ENCODE measurements around the gene CTBP2. TPM values are rescaled to one million over a fixed set of nuclear protein-coding genes. Genes with fewer than 3 reads are reported as not detected.

Gene CTBP2
- total RNA-seq, 1 donor from 2014 or later: 94.5 TPM

- DNase-seq (ENCODE audit: low spot score): no peak
Observed at GRCh38 chr10:125106586-125106985, 53.8 kb downstream of the CTBP2 start.

GRCh38 chr10:125105706-125106255 lies 54.6 kb downstream of the CTBP2 start:
- DNase-seq (ENCODE audit: low spot score): no peak

GRCh38 chr10:125105155-125105554 lies 55.2 kb downstream of the CTBP2 start:
- no peak for DNase-seq (ENCODE audit: low spot score)

- DNase-seq (ENCODE audit: low spot score): no peak
Observed at GRCh38 chr10:125104559-125104958, 55.8 kb downstream of the CTBP2 start.

GRCh38 chr10:125103924-125104323 lies 56.4 kb downstream of the CTBP2 start:
- no peak for DNase-seq (ENCODE audit: low spot score)

- DNase-seq (ENCODE audit: low spot score): no peak
Observed at GRCh38 chr10:125103466-125103865, 56.9 kb downstream of the CTBP2 start.

- no peak for DNase-seq (ENCODE audit: low spot score)
Observed at GRCh38 chr10:125102821-125103220, 57.5 kb downstream of the CTBP2 start.

- DNase-seq (ENCODE audit: low spot score): no peak
Observed at GRCh38 chr10:125102246-125102645, 58.1 kb downstream of the CTBP2 start.

GRCh38 chr10:125101581-125101980 lies 58.8 kb downstream of the CTBP2 start:
- DNase-seq (ENCODE audit: low spot score): no peak

GRCh38 chr10:125101049-125101448 lies 59.3 kb downstream of the CTBP2 start:
- DNase-seq (ENCODE audit: low spot score): no peak

GRCh38 chr10:125097409-125098070 lies 62.8 kb downstream of the CTBP2 start:
- DNase-seq (ENCODE audit: low spot score): no peak

- DNase-seq (ENCODE audit: low spot score): no peak
Observed at GRCh38 chr10:125096975-125097374, 63.4 kb downstream of the CTBP2 start.

GRCh38 chr10:125096371-125096770 lies 64.0 kb downstream of the CTBP2 start:
- DNase-seq (ENCODE audit: low spot score): no peak

- no peak for DNase-seq (ENCODE audit: low spot score)
Observed at GRCh38 chr10:125095776-125096175, 64.6 kb downstream of the CTBP2 start.

GRCh38 chr10:125095228-125095627 lies 65.1 kb downstream of the CTBP2 start:
- DNase-seq (ENCODE audit: low spot score): no peak

GRCh38 chr10:125094806-125095205 lies 65.6 kb downstream of the CTBP2 start:
- DNase-seq (ENCODE audit: low spot score): no peak

GRCh38 chr10:125093974-125094705 lies 66.2 kb downstream of the CTBP2 start:
- DNase-seq (ENCODE audit: low spot score): no peak

- DNase-seq (ENCODE audit: low spot score): no peak
Observed at GRCh38 chr10:125093199-125093973, 67.0 kb downstream of the CTBP2 start.

- DNase-seq (ENCODE audit: low spot score): no peak
Observed at GRCh38 chr10:125092564-125093031, 67.8 kb downstream of the CTBP2 start.

- no peak for DNase-seq (ENCODE audit: low spot score)
Observed at GRCh38 chr10:125091891-125092290, 68.5 kb downstream of the CTBP2 start.

- DNase-seq (ENCODE audit: low spot score): no peak
Observed at GRCh38 chr10:125089469-125089868, 70.9 kb downstream of the CTBP2 start.

- no peak for DNase-seq (ENCODE audit: low spot score)
Observed at GRCh38 chr10:125087897-125088215, 72.5 kb downstream of the CTBP2 start.
